ENCODE measurements around the gene FRMD4A.
A peak's percentile ranks its signal among the peaks of the same experiment; 100 is the strongest.

FRMD4A gene

GRCh38 chr10:13684252-13684791 lies 646.4 kb downstream of the FRMD4A start:
- no peaks in the 10 kb centered on the region for H3K4me1 ChIP-seq (ENCODE audit: control insufficient read depth, insufficient read depth, low read length)
- no peaks in the 10 kb centered on the region for H3K36me3 ChIP-seq (ENCODE audit: control insufficient read depth, insufficient read depth, low read length)
- no peaks in the 10 kb centered on the region for H3K27me3 ChIP-seq (ENCODE audit: control insufficient read depth, insufficient read depth, low read length, poor library complexity, severe bottlenecking)
- H3K4me3 ChIP-seq (ENCODE audit: insufficient read depth, low read depth, low read length), result no peak overlapping the region
- no peaks in the 10 kb centered on the region for H3K9me3 ChIP-seq (ENCODE audit: control insufficient read depth, low read length)
- H3K27ac ChIP-seq (ENCODE audit: insufficient read depth, low read depth, low read length, poor library complexity, severe bottlenecking), result no peak overlapping the region
- WGBS, 2 experiments, result 88 to 91% methylated on average over 17 of the region's 17 CpGs

- H3K27me3 ChIP-seq (ENCODE audit: control insufficient read depth, insufficient read depth, low read length, poor library complexity, severe bottlenecking), result no peaks in the 10 kb centered on the region
- whole genome bisulfite sequencing, 2 experiments, result 96% methylated on average over 13 of the region's 13 CpGs
- H3K9me3 ChIP-seq (ENCODE audit: control insufficient read depth, low read length), result no peaks in the 10 kb centered on the region
- no peaks in the 10 kb centered on the region for H3K4me1 ChIP-seq (ENCODE audit: control insufficient read depth, insufficient read depth, low read length)
- no peak overlapping the region for H3K27ac ChIP-seq (ENCODE audit: insufficient read depth, low read depth, low read length, poor library complexity, severe bottlenecking)
- no peaks in the 10 kb centered on the region for H3K36me3 ChIP-seq (ENCODE audit: control insufficient read depth, insufficient read depth, low read length)
- H3K4me3 ChIP-seq (ENCODE audit: insufficient read depth, low read depth, low read length), result no peak overlapping the region
Measured at GRCh38 chr10:13683017-13683416, 647.7 kb downstream of the FRMD4A start.

GRCh38 chr10:13681960-13682359 lies 648.8 kb downstream of the FRMD4A start:
- Histone ChIP-seq H3K4me1 (ENCODE audit: control insufficient read depth, insufficient read depth, low read length) (no peaks in the 10 kb centered on the region), H3K27ac (ENCODE audit: insufficient read depth, low read depth, low read length, poor library complexity, severe bottlenecking) (no peak overlapping the region), H3K9me3 (ENCODE audit: control insufficient read depth, low read length) (no peaks in the 10 kb centered on the region), H3K4me3 (ENCODE audit: insufficient read depth, low read depth, low read length) (no peak overlapping the region), H3K36me3 (ENCODE audit: control insufficient read depth, insufficient read depth, low read length) (no peaks in the 10 kb centered on the region), H3K27me3 (ENCODE audit: control insufficient read depth, insufficient read depth, low read length, poor library complexity, severe bottlenecking) (no peaks in the 10 kb centered on the region)
- WGBS, 2 experiments, result 92 to 94% methylated on average over 7 of the region's 7 CpGs

GRCh38 chr10:13681528-13681927 lies 649.2 kb downstream of the FRMD4A start:
- H3K4me1 ChIP-seq (ENCODE audit: control insufficient read depth, insufficient read depth, low read length), result no peaks in the 10 kb centered on the region
- 94 to 95% methylated on average over 3 of the region's 4 CpGs for WGBS, 2 experiments
- H3K36me3 ChIP-seq (ENCODE audit: control insufficient read depth, insufficient read depth, low read length), result no peaks in the 10 kb centered on the region
- H3K27me3 ChIP-seq (ENCODE audit: control insufficient read depth, insufficient read depth, low read length, poor library complexity, severe bottlenecking), result no peaks in the 10 kb centered on the region
- H3K9me3 ChIP-seq (ENCODE audit: control insufficient read depth, low read length), result no peaks in the 10 kb centered on the region
- no peak overlapping the region for H3K27ac ChIP-seq (ENCODE audit: insufficient read depth, low read depth, low read length, poor library complexity, severe bottlenecking)
- H3K4me3 ChIP-seq (ENCODE audit: insufficient read depth, low read depth, low read length), result no peak overlapping the region

- H3K4me3 ChIP-seq (ENCODE audit: insufficient read depth, low read depth, low read length), result no peak overlapping the region
- no peak overlapping the region for H3K27ac ChIP-seq (ENCODE audit: insufficient read depth, low read depth, low read length, poor library complexity, severe bottlenecking)
- H3K27me3 ChIP-seq (ENCODE audit: control insufficient read depth, insufficient read depth, low read length, poor library complexity, severe bottlenecking), result no peaks in the 10 kb centered on the region
- 90 to 95% methylated on average over 4 of the region's 4 CpGs for WGBS, 2 experiments
- no peaks in the 10 kb centered on the region for H3K9me3 ChIP-seq (ENCODE audit: control insufficient read depth, low read length)
- H3K4me1 ChIP-seq (ENCODE audit: control insufficient read depth, insufficient read depth, low read length), result no peaks in the 10 kb centered on the region
- no peaks in the 10 kb centered on the region for H3K36me3 ChIP-seq (ENCODE audit: control insufficient read depth, insufficient read depth, low read length)
Measured at GRCh38 chr10:13681095-13681494, 649.6 kb downstream of the FRMD4A start.

- 95 to 96% methylated on average over 13 of the region's 13 CpGs for WGBS, 2 experiments
- peaks cover 7% of the 10 kb centered on the region for H3K4me1 ChIP-seq (ENCODE audit: control insufficient read depth, insufficient read depth, low read length)
- H3K36me3 ChIP-seq (ENCODE audit: control insufficient read depth, insufficient read depth, low read length), result no peaks in the 10 kb centered on the region
- H3K27me3 ChIP-seq (ENCODE audit: control insufficient read depth, insufficient read depth, low read length, poor library complexity, severe bottlenecking), result no peaks in the 10 kb centered on the region
- H3K9me3 ChIP-seq (ENCODE audit: control insufficient read depth, low read length), result no peaks in the 10 kb centered on the region
- no peak overlapping the region for H3K4me3 ChIP-seq (ENCODE audit: insufficient read depth, low read depth, low read length)
- H3K27ac ChIP-seq (ENCODE audit: insufficient read depth, low read depth, low read length, poor library complexity, severe bottlenecking), result no peak overlapping the region
Measured at GRCh38 chr10:13678101-13678843, 652.5 kb downstream of the FRMD4A start.

- WGBS, 2 experiments, result 94 to 96% methylated on average over 20 of the region's 20 CpGs
- no peak overlapping the region for H3K4me3 ChIP-seq (ENCODE audit: insufficient read depth, low read depth, low read length)
- H3K27ac ChIP-seq (ENCODE audit: insufficient read depth, low read depth, low read length, poor library complexity, severe bottlenecking), result no peak overlapping the region
- no peaks in the 10 kb centered on the region for H3K27me3 ChIP-seq (ENCODE audit: control insufficient read depth, insufficient read depth, low read length, poor library complexity, severe bottlenecking)
- peaks cover 28% of the 10 kb centered on the region for H3K4me1 ChIP-seq (ENCODE audit: control insufficient read depth, insufficient read depth, low read length)
- H3K9me3 ChIP-seq (ENCODE audit: control insufficient read depth, low read length), result no peaks in the 10 kb centered on the region
- no peaks in the 10 kb centered on the region for H3K36me3 ChIP-seq (ENCODE audit: control insufficient read depth, insufficient read depth, low read length)
Measured at GRCh38 chr10:13674645-13675588, 655.8 kb downstream of the FRMD4A start.

- WGBS, 2 experiments, result 42% methylated on average over 8 of the region's 8 CpGs
- no peaks in the 10 kb centered on the region for H3K36me3 ChIP-seq (ENCODE audit: control insufficient read depth, insufficient read depth, low read length)
- peak overlapping the region; percentile 56 for H3K27ac ChIP-seq (ENCODE audit: insufficient read depth, low read depth, low read length, poor library complexity, severe bottlenecking)
Measured at GRCh38 chr10:13673156-13673555, 657.6 kb downstream of the FRMD4A start.

GRCh38 chr10:13672548-13672947 lies 658.2 kb downstream of the FRMD4A start:
- no peaks in the 10 kb centered on the region for H3K36me3 ChIP-seq (ENCODE audit: control insufficient read depth, insufficient read depth, low read length)
- 24% methylated on average over 7 of the region's 7 CpGs for WGBS, 2 experiments

More at GRCh38 chr10:13673156-13673555, 657.6 kb downstream of the FRMD4A start:
- Histone ChIP-seq H3K9me3 (ENCODE audit: control insufficient read depth, low read length) (no peaks in the 10 kb centered on the region), H3K27me3 (ENCODE audit: control insufficient read depth, insufficient read depth, low read length, poor library complexity, severe bottlenecking) (no peaks in the 10 kb centered on the region), H3K4me3 (ENCODE audit: insufficient read depth, low read depth, low read length) (no peak overlapping the region), H3K4me1 (ENCODE audit: control insufficient read depth, insufficient read depth, low read length) (peaks cover 28% of the 10 kb centered on the region)

GRCh38 chr10:13671904-13672303 lies 658.8 kb downstream of the FRMD4A start:
- peaks cover 28% of the 10 kb centered on the region for H3K4me1 ChIP-seq (ENCODE audit: control insufficient read depth, insufficient read depth, low read length)
- no peak overlapping the region for H3K4me3 ChIP-seq (ENCODE audit: insufficient read depth, low read depth, low read length)
- no peaks in the 10 kb centered on the region for H3K9me3 ChIP-seq (ENCODE audit: control insufficient read depth, low read length)
- H3K36me3 ChIP-seq (ENCODE audit: control insufficient read depth, insufficient read depth, low read length), result no peaks in the 10 kb centered on the region
- H3K27ac ChIP-seq (ENCODE audit: insufficient read depth, low read depth, low read length, poor library complexity, severe bottlenecking), result peak overlapping the region; percentile 36
- 95 to 96% methylated on average over 10 of the region's 10 CpGs for WGBS, 2 experiments
- no peaks in the 10 kb centered on the region for H3K27me3 ChIP-seq (ENCODE audit: control insufficient read depth, insufficient read depth, low read length, poor library complexity, severe bottlenecking)

More at GRCh38 chr10:13672548-13672947, 658.2 kb downstream of the FRMD4A start:
- H3K27ac ChIP-seq (ENCODE audit: insufficient read depth, low read depth, low read length, poor library complexity, severe bottlenecking), result no peak overlapping the region
- H3K4me1 ChIP-seq (ENCODE audit: control insufficient read depth, insufficient read depth, low read length), result peaks cover 28% of the 10 kb centered on the region
- no peaks in the 10 kb centered on the region for H3K9me3 ChIP-seq (ENCODE audit: control insufficient read depth, low read length)
- H3K4me3 ChIP-seq (ENCODE audit: insufficient read depth, low read depth, low read length), result no peak overlapping the region
- no peaks in the 10 kb centered on the region for H3K27me3 ChIP-seq (ENCODE audit: control insufficient read depth, insufficient read depth, low read length, poor library complexity, severe bottlenecking)
